B cell (primary cell): ENCODE measurements around the gene SIRPA. TPM values are rescaled to one million over a fixed set of nuclear protein-coding genes. Genes with fewer than 3 reads are reported as not detected.

Experiments used
- ATAC-seq: fragments of 200-7000 bp; cut with Tn5 transposase; one replicate; pipeline ENCODE4 v1.10.0; 2021; ENCODE audit warnings: low read depth, mild to moderate bottlenecking, moderate number of reproducible peaks, moderate library complexity
- CTCF ChIA-PET: fragments of 350-600 bp; sonication (Branson Sonifier 250); formaldehyde crosslinking; loops from one replicate; lab custom pipeline; 2021; ENCODE audit warnings: antibody characterized with exemption, inconsistent platforms; lab: Charles Lee
- POLR2A ChIA-PET: fragments of 350-600 bp; sonication (Branson Sonifier 250); formaldehyde crosslinking; loops from one replicate; lab custom pipeline; 2021; ENCODE audit warnings: antibody characterized with exemption; lab: Charles Lee
- DNase-seq: peaks from one replicate; pipeline ENCODE4 v3.0.0; 2013
- H2AFZ ChIP-seq: 2 replicates; pipeline ENCODE4 v1.6.1; 2012; ENCODE audit warnings: mild to moderate bottlenecking, low read depth, low read length; ENCODE audit not compliant: insufficient read depth, poor library complexity, severe bottlenecking
- H3K27ac ChIP-seq, 2 donors: 1 replicate in 1 of 2; 2 replicates in 1 of 2; pipeline ENCODE4 v1.5.1; 2012 to 2013; ENCODE audit warnings: low read length in 2 of 2, mild to moderate bottlenecking in 2 of 2, moderate library complexity in 1 of 2
- H3K27me3 ChIP-seq, 4 experiments: fragments of 200-600 bp in 1 of 4; sonication (generic) in 1 of 4; replicated peaks in 1 of 4; 1 replicate in 2 of 4; 2 replicates in 2 of 4; pipeline versions ENCODE4 v1.6.1 to v1.7.0; 2013 to 2016; ENCODE audit warnings: low read length in 3 of 4, mild to moderate bottlenecking in 2 of 4, mixed read lengths in 1 of 4, moderate library complexity in 1 of 4; ENCODE audit not compliant: insufficient read depth in 4 of 4, control insufficient read depth in 3 of 4; ENCODE audit errors: control extremely low read depth in 1 of 4
- H3K36me3 ChIP-seq, 2 experiments: replicated peaks in 1 of 2; 1 replicate in 1 of 2; 2 replicates in 1 of 2; pipeline versions ENCODE4 v1.6.1 to v1.7.1; 2013; ENCODE audit warnings: low read length in 1 of 2; ENCODE audit not compliant: insufficient read depth in 2 of 2, control insufficient read depth in 1 of 2; ENCODE audit errors: control extremely low read depth in 1 of 2, extremely low read depth in 1 of 2
- H3K4me1 ChIP-seq, 2 donors: fragments of 200-600 bp in 1 of 2; sonication (generic) in 1 of 2; 1 replicate in 1 of 2; 2 replicates in 1 of 2; pipeline versions ENCODE4 v1.5.1 to v1.6.1; 2013 to 2017; ENCODE audit warnings: low read length in 2 of 2; ENCODE audit not compliant: control insufficient read depth in 2 of 2, insufficient read depth in 2 of 2
- H3K4me2 ChIP-seq: replicated peaks from 2 replicates; pipeline ENCODE3; 2012; ENCODE audit warnings: mild to moderate bottlenecking, low read depth, low read length; ENCODE audit not compliant: poor library complexity, severe bottlenecking
- H3K4me3 ChIP-seq, 5 experiments: fragments of 200-600 bp in 1 of 5; sonication (generic) in 1 of 5; 1 replicate in 3 of 5; 2 replicates in 2 of 5; pipeline versions ENCODE4 v1.5.1 to v1.7.0; 2011 to 2016; ENCODE audit warnings: low read length in 4 of 5, mild to moderate bottlenecking in 4 of 5, low read depth in 2 of 5, control low read depth in 1 of 5, moderate library complexity in 1 of 5; ENCODE audit not compliant: insufficient read depth in 1 of 5; ENCODE audit errors: control extremely low read depth in 1 of 5, extremely low read depth in 1 of 5
- H3K79me2 ChIP-seq: fragments of 200-600 bp; sonication (generic); one replicate; pipeline ENCODE4 v1.6.0; 2016; ENCODE audit warnings: low read length; ENCODE audit not compliant: control insufficient read depth, insufficient read depth
- H3K9ac ChIP-seq: fragments of 200-600 bp; sonication (generic); 2 replicates; pipeline ENCODE4 v1.6.1; 2017; ENCODE audit warnings: mild to moderate bottlenecking, low read length, moderate library complexity
- H3K9me3 ChIP-seq, 3 donors: one replicate each; pipeline versions ENCODE4 v1.6.1 to v1.7.1; 2013; ENCODE audit warnings: low read length in 2 of 3; ENCODE audit not compliant: control insufficient read depth in 2 of 3, insufficient read depth in 1 of 3; ENCODE audit errors: control extremely low read depth in 1 of 3
- H4K20me1 ChIP-seq: 2 replicates; pipeline ENCODE4 v1.6.0; 2012; ENCODE audit warnings: mild to moderate bottlenecking, low read length; ENCODE audit not compliant: insufficient read depth, control insufficient read depth, poor library complexity, severe bottlenecking
- H3K27ac Mint-ChIP-seq: one replicate; pipeline ENCODE4 v1.8.0; 2021; ENCODE audit warnings: mixed read lengths
- H3K27me3 Mint-ChIP-seq: one replicate; pipeline ENCODE4 v1.8.0; 2021; ENCODE audit warnings: mixed read lengths
- H3K4me1 Mint-ChIP-seq: one replicate; pipeline ENCODE4 v1.8.0; 2021; ENCODE audit warnings: mixed read lengths
- H3K4me3 Mint-ChIP-seq: one replicate; pipeline ENCODE4 v1.8.0; 2021; ENCODE audit warnings: mixed read lengths
- H3K9me3 Mint-ChIP-seq: one replicate; pipeline ENCODE4 v1.8.0; 2022; ENCODE audit warnings: mixed read lengths; ENCODE audit not compliant: insufficient read depth
- CTCF ChIP-seq: fragments of 200-600 bp; IDR thresholded peaks from one replicate; pipeline ENCODE4 v1.8.0; 2022; ENCODE audit warnings: antibody characterized with exemption, mild to moderate bottlenecking
- EZH2 ChIP-seq: IDR thresholded peaks from 2 replicates; pipeline ENCODE4 v1.6.1; 2012; ENCODE audit warnings: borderline replicate concordance, low read depth, mild to moderate bottlenecking, moderate library complexity, low read length; ENCODE audit not compliant: insufficient read depth, poor library complexity, severe bottlenecking
- WGBS: methylation state at CpG from one replicate; pipeline ENCODE4 v1.1.5; 2013; ENCODE audit warnings: missing lambda C conversion rate; ENCODE audit not compliant: insufficient coverage; 5-methylcytosine and 5-hydroxymethylcytosine counted together
- intact Hi-C: fragments of 100-400 bp; cut with micrococcal nuclease; formaldehyde crosslinking; loops from one replicate; pipeline ENCODE4 v1.10.0; 2022
- polyA plus RNA-seq: library from polyadenylated mRNA; depleted of rRNA; stranded (reverse); fragments of >200 nt; gene quantifications from 2 replicates; pipeline ENCODE4 v1.2.3, GENCODE V29; 2012
- total RNA-seq, 2 donors: library from RNA; stranded (reverse); fragments of 120-200 nt in 1 of 2; gene quantifications; 1 replicate in 1 of 2; 2 replicates in 1 of 2; pipeline versions ENCODE4 v1.2.3 to v1.2.4, GENCODE V29; 2013 to 2022

The SIRPA gene
- total and polyA plus RNA-seq, 2 donors (not counting 1 experiment from before 2014, with no cell fraction given) = 0.94 to 10.2 TPM

GRCh38 chr20:1945660-1946059 lies 50.5 kb downstream of the SIRPA start:
- peaks cover 9 to 15% of the 10 kb centered on the region in 2 donors for H3K4me1 ChIP-seq
- no peak for TF ChIP-seq CTCF
- TF ChIP-seq EZH2 = no peak
- H3K36me3 ChIP-seq = no peaks in the 10 kb centered on the region
- POLR2A ChIA-PET = no interaction called here
- DNase-seq (no peak), ATAC-seq (no peak)
- intact Hi-C loops = no loop called here
- H3K27me3 ChIP-seq = peaks cover 0 to 19% (median 5%) of the 10 kb centered on the region in 4 experiments
- no peak overlapping the region for H3K27ac ChIP-seq
- H3K9me3 ChIP-seq = no peaks in the 10 kb centered on the region
- H4K20me1 ChIP-seq = no peaks in the 10 kb centered on the region
- no peaks in the 10 kb centered on the region for H3K9me3 Mint-ChIP-seq
- H3K27me3 Mint-ChIP-seq = peaks cover 15% of the 10 kb centered on the region
- no peak overlapping the region for H2AFZ ChIP-seq
- 85% methylated on average over 6 of the region's 7 CpGs for WGBS
- H3K4me2 ChIP-seq = no peak overlapping the region
- CTCF ChIA-PET = no interaction called here
- H3K4me3 Mint-ChIP-seq = no peak overlapping the region
- H3K4me3 ChIP-seq = no peak overlapping the region
- H3K79me2 ChIP-seq = no peaks in the 10 kb centered on the region
- no peak overlapping the region for H3K27ac Mint-ChIP-seq
- no peak overlapping the region for H3K9ac ChIP-seq
- peaks cover 18% of the 10 kb centered on the region for H3K4me1 Mint-ChIP-seq

- peak overlapping the region; percentile 85 for H3K4me3 Mint-ChIP-seq
- Histone ChIP-seq H3K36me3 (no peaks in the 10 kb centered on the region), H3K79me2 (no peaks in the 10 kb centered on the region), H3K9ac (peak overlapping the region; percentile 21), H3K4me1 (peaks cover 9 to 15% of the 10 kb centered on the region in 2 donors), H3K27me3 (peaks cover 0 to 19% (median 5%) of the 10 kb centered on the region in 4 experiments), H3K4me2 (peak overlapping the region; percentile 59), H3K4me3 (peak overlapping the region in 3 of 5 experiments; percentile 25 to 46 (median 42)), H3K9me3 (no peaks in the 10 kb centered on the region), H2AFZ (peak overlapping the region; percentile 49), H4K20me1 (no peaks in the 10 kb centered on the region), H3K27ac (no peak overlapping the region)
- WGBS = 77% methylated on average over 5 of the region's 7 CpGs
- intact Hi-C loops = no loop called here
- ATAC-seq = peak; percentile 41
- CTCF ChIA-PET = interaction anchor here (0.6 to 1.3 kb wide), 2 partner anchors 144 to 169 kb away, joined by 3 to 10 read pairs; no protein-coding TSS in a partner anchor
- H3K27ac Mint-ChIP-seq = peak overlapping the region; percentile 63
- no peaks in the 10 kb centered on the region for H3K9me3 Mint-ChIP-seq
- POLR2A ChIA-PET = interaction anchor here (1.0 kb wide), 1 partner anchor 135 kb away, joined by 4 read pairs; no protein-coding TSS in a partner anchor
- peaks cover 15% of the 10 kb centered on the region for H3K27me3 Mint-ChIP-seq
- H3K4me1 Mint-ChIP-seq = peaks cover 18% of the 10 kb centered on the region
- TF ChIP-seq CTCF (no peak), EZH2 (no peak)
- DNase-seq = no peak
Observed at GRCh38 chr20:1946442-1946761, 51.2 kb downstream of the SIRPA start.
